Panc1 (cell line): ENCODE measurements around the gene RRM2.

Experiments
- CTCF ChIP-seq: fragments of 450-650 bp; IDR thresholded peaks from 2 replicates; pipeline ENCODE4 v1.5.1; 2017; ENCODE audit warnings: mild to moderate bottlenecking
- POLR2AphosphoS5 ChIP-seq: IDR thresholded peaks from 2 replicates; pipeline ENCODE4 v1.6.1; 2012; ENCODE audit warnings: mild to moderate bottlenecking, low read depth, low read length, moderate library complexity
- SIN3A ChIP-seq: IDR thresholded peaks from 2 replicates; pipeline ENCODE4 v1.6.1; 2012; ENCODE audit warnings: low read depth, mild to moderate bottlenecking, low read length, moderate library complexity, borderline replicate concordance; ENCODE audit not compliant: insufficient read depth
- TF ChIP-seq, protein P1 (sequence below), 2 experiments: IDR thresholded peaks; 2 replicates each; pipeline ENCODE4 v1.6.1; 2011 to 2012; ENCODE audit warnings: low read depth in 2 of 2, control low read depth in 1 of 2, low read length in 1 of 2, mild to moderate bottlenecking in 1 of 2, moderate library complexity in 1 of 2; ENCODE audit not compliant: insufficient read depth in 1 of 2

DNA sequence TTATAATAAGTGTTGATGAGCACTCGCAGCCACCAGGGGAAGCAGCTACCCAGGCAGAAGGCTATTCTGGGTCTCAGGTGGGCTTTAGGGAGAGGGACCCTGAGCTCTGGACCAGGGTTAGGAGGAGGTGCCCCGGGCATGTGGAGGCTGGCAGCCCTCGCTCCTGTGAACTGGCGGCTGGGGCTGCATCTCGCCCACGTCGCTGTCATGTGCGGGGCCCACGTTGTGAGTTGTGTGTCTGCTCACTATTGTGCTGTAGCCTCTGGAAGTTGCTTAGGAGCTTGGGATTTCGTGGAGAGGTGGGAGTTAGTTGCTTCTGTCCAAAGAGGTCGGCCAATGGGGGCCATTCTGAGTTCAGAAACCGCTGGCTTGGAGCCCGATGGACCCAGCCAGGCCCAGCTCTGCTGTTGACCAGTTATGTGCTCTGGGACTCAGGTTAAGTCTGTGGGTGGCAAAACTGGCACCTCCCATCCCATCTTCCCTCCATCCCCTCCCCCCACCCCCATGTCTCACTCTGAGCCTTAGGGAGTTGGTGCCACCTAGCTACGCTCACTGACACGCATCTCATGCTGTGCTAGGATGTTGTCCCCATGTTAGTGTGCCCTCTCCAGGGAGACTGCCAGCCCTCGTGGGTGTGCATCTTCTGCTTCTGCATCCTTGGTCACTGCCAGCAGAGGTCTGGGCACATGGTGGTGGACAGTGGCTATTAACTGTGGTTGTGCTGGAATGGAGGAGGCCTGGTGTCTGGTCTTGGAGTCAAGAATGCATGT, 18.5 kb downstream of the RRM2 start:
- peak; percentile 50; the same call in 1 of the 2 replicates for TF ChIP-seq CTCF
- TF ChIP-seq, protein P1, sequence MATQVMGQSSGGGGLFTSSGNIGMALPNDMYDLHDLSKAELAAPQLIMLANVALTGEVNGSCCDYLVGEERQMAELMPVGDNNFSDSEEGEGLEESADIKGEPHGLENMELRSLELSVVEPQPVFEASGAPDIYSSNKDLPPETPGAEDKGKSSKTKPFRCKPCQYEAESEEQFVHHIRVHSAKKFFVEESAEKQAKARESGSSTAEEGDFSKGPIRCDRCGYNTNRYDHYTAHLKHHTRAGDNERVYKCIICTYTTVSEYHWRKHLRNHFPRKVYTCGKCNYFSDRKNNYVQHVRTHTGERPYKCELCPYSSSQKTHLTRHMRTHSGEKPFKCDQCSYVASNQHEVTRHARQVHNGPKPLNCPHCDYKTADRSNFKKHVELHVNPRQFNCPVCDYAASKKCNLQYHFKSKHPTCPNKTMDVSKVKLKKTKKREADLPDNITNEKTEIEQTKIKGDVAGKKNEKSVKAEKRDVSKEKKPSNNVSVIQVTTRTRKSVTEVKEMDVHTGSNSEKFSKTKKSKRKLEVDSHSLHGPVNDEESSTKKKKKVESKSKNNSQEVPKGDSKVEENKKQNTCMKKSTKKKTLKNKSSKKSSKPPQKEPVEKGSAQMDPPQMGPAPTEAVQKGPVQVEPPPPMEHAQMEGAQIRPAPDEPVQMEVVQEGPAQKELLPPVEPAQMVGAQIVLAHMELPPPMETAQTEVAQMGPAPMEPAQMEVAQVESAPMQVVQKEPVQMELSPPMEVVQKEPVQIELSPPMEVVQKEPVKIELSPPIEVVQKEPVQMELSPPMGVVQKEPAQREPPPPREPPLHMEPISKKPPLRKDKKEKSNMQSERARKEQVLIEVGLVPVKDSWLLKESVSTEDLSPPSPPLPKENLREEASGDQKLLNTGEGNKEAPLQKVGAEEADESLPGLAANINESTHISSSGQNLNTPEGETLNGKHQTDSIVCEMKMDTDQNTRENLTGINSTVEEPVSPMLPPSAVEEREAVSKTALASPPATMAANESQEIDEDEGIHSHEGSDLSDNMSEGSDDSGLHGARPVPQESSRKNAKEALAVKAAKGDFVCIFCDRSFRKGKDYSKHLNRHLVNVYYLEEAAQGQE (IDR thresholded peaks at IDR 0.05; ENCODE audit: insufficient read depth in 1 of 2, low read depth in 2 of 2, low read length in 1 of 2): no peak
- no peak for TF ChIP-seq POLR2AphosphoS5
- no peak for TF ChIP-seq SIN3A
